Cardiac atrium fibroblast (primary cell): Measurements from ENCODE around the gene EFNB3. TPM values are rescaled to one million over a fixed set of nuclear protein-coding genes. Genes with fewer than 3 reads are reported as not detected.

Experiments used
- total RNA-seq: library from RNA; depleted of rRNA; stranded (reverse); fragments of >200 nt; gene quantifications from 2 replicates; pipeline ENCODE4 v1.2.3, GENCODE V29; 2015

The EFNB3 gene, protein sequence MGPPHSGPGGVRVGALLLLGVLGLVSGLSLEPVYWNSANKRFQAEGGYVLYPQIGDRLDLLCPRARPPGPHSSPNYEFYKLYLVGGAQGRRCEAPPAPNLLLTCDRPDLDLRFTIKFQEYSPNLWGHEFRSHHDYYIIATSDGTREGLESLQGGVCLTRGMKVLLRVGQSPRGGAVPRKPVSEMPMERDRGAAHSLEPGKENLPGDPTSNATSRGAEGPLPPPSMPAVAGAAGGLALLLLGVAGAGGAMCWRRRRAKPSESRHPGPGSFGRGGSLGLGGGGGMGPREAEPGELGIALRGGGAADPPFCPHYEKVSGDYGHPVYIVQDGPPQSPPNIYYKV
- total RNA-seq = 6.6 and 7.0 TPM in 2 replicates

DNA sequence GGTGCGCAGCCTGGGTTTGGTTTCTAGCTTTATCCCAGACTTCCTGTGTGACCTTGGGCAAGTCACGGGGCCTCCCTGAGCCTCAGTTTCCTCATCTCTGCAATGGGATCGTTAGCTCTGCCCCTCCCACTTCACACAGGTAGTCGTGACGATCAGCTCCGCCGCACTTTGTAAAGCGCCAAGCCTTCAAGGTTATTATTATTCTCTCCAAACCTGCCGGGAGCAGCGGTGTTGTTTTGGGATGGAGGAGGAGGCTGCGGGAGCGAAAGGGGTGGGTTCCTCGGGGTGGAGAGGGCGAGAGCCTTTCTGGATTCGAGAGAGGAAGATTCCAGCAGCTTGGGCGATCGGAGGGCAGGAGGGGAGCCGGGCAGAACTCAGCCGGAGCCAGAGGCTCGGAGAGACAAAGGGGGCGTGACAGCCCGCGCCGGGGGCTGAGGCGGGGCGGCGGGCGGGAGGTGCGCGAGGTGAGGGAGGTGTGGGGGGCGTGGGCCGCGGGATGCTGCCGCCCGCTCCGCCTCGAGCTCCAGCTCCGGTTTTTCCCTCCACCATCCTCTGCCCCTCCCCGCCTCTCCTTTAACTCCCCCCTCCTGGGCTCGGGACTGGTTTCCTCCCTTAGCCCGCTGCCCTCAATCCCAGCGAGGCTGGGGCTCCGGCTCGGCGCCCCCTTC is at the start of gene EFNB3:
Gene EFNB3, plus strand, starts transcription at position 602 of the 668 bp plus-strand sequence. CDS start 397 bp downstream, outside the sequence.

DNA sequence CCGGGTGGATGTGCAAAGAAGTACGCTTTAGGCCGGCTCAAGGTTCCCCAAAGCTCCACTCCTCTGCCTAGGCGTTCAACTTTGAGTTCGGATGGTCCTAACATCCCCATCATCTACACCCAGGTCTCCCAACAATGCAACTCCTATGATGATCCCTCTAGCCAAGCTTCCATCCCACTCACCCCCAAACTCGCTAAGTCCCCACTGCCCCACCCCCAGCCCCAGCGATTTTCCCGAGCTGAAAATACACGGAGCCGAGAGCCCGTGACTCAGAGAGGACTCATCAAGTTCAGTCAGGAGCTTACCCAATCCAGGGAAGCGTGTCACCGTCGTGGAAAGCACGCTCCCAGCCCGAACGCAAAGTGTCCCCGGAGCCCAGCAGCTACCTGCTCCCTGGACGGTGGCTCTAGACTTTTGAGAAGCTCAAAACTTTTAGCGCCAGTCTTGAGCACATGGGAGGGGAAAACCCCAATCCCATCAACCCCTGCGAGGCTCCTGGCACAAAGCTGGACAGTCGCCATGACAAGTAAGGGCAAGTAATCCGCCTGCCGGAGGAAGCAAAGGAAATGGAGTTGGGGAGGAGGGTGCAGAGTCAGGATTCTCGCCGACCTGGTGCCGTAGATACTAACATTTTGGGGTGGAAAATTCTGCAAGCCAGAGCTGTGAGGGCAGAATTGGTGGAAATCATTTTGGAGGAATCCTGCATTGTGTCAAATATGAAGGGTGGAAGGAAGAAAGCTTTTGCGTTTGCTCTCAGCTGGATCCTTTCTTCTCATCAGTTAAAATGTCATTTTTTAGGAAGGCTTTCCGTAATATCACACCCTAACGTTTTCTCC is 17.7 kb upstream of the EFNB3 start, which contains the start of gene TP53:
Gene TP53, minus strand, starts transcription at position 419 of the 836 bp plus-strand sequence. CDS start 10,896 bp downstream, outside the sequence.

DNA sequence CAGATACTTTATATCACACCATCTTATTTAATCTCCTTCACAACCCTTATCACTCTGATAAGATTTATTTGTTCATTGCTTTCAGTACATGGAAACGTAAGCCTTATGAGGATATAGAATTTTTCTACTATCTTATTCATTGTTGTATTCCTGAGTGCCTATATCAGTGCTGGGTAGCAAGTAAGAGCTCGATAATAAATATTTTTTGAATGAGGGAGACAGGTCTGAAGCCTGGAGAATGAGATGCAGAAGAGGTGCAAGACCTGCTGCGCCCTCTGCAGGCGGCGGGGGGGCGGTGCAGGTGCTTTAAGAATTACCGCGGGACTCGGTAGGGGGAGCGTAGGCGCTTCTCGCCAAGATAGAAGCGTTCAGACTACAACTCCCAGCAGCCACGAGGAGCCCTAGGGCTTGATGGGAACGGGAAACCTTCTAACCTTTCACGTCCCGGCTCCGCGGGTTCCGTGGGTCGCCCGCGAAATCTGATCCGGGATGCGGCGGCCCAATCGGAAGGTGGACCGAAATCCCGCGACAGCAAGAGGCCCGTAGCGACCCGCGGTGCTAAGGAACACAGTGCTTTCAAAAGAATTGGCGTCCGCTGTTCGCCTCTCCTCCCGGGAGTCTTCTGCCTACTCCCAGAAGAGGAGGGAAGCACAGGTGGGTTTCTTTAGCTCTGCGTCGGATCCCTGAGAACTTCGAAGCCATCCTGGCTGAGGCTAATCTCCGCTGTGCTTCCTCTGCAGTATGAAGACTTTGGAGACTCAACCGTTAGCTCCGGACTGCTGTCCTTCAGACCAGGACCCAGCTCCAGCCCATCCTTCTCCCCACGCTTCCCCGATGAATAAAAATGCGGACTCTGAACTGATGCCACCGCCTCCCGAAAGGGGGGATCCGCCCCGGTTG is 16.8 kb upstream of the EFNB3 start, which contains the start of gene WRAP53:
Gene WRAP53, plus strand, starts transcription at position 570 of the 900 bp plus-strand sequence. Its CDS starts 172 bp downstream, at position 742.

DNA sequence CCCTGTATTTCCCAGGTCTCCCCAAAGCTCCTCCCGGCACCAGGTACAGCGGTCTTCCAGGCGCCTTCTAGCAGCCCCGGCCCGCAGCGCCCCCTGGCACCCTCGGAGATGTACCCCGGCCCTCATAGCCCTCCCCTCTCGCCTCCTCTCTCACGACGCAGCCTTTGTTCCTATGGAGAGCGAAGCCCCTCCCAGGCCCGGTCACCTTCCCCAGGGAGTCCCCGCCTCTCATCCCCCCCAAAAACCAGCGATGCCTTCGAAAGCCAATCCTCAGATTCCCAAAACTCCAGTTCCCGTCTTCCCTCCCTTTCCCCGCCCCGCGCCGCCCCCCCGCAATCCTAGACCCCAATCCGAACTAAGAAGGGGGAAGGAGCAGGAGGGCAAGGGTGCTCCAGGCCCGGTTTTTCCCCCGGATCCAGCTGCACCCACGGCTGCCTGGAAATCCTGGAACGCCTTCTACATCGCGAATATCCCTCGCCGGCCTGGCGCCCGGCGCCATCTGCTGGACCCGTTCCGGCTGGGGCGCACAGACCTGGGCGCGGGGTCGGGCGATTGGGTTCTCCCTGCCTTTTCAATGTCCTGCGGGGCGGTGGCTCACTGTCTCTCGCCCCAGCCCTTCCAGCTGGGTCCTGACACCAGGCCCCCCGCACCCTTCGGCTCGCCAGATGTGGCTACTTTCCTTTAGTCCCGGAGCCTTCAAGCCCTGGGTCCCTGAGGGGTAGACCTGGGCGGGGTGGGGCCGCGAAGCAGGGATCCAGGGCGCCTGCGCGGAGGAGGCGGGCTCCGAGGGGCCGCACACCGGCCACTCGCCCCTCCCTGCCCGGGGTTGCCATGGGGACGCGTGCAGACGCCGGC is 12.1 kb downstream of the EFNB3 start, which contains the start of gene DNAH2:
Gene DNAH2, plus strand, starts transcription at position 844 of the 855 bp plus-strand sequence. CDS start 1,991 bp downstream, outside the sequence.

Other genes with a start within 250 kb of the EFNB3 start
- gene ZBTB4, start 225.6 kb upstream of the EFNB3 start, total RNA-seq = 20.4 and 27.2 TPM in 2 replicates
- gene SLC35G6, start 223.8 kb upstream of the EFNB3 start, total RNA-seq = not detected in 2 replicates
- 57.0 and 69.2 TPM in 2 replicates for gene POLR2A, start 220.8 kb upstream of the EFNB3 start, total RNA-seq
- 39.2 and 40.1 TPM in 2 replicates for gene TNFSF12, start 156.1 kb upstream of the EFNB3 start, total RNA-seq
- 2.8 and 11.4 TPM in 2 replicates for gene TNFSF13, start 146.5 kb upstream of the EFNB3 start, total RNA-seq
- 42.2 and 62.5 TPM in 2 replicates for gene SENP3, start 143.3 kb upstream of the EFNB3 start, total RNA-seq
- gene CD68, start 125.6 kb upstream of the EFNB3 start, total RNA-seq = 19.3 and 30.1 TPM in 2 replicates
- 156 and 212 TPM in 2 replicates for gene MPDU1, start 121.3 kb upstream of the EFNB3 start, total RNA-seq
- not detected in 2 replicates for gene SOX15, start 115.1 kb upstream of the EFNB3 start, total RNA-seq
- gene FXR2, start 90.3 kb upstream of the EFNB3 start, total RNA-seq = 32.1 and 35.6 TPM in 2 replicates
- 36.8 and 47.5 TPM in 2 replicates for gene SAT2, start 77.4 kb upstream of the EFNB3 start, total RNA-seq
- gene SHBG, start 75.1 kb upstream of the EFNB3 start, total RNA-seq = 1.6 TPM in 1 of 2 replicates, not detected in the other
- gene ATP1B2, start 54.3 kb upstream of the EFNB3 start, total RNA-seq = 2.9 TPM in 1 of 2 replicates, not detected in the other
- 42.1 and 51.4 TPM in 2 replicates for gene TP53, start 17.7 kb upstream of the EFNB3 start, total RNA-seq
- gene WRAP53, start 16.7 kb upstream of the EFNB3 start, total RNA-seq = 4.7 and 7.9 TPM in 2 replicates
- gene DNAH2, start 12.5 kb downstream of the EFNB3 start, total RNA-seq = 2.3 and 6.3 TPM in 2 replicates
- 3.2 and 7.6 TPM in 2 replicates for gene KDM6B, start 129.0 kb downstream of the EFNB3 start, total RNA-seq
- gene TMEM88, start 149.9 kb downstream of the EFNB3 start, total RNA-seq = 0.72 TPM in 1 of 2 replicates, not detected in the other
- 110 and 113 TPM in 2 replicates for gene NAA38, start 152.4 kb downstream of the EFNB3 start, total RNA-seq
- gene CYB5D1, start 152.8 kb downstream of the EFNB3 start, total RNA-seq = 7.6 and 8.1 TPM in 2 replicates
- gene CHD3, start 183.6 kb downstream of the EFNB3 start, total RNA-seq = 64.0 and 75.8 TPM in 2 replicates
- 0.72 and 1.1 TPM in 2 replicates for gene RNF227, start 211.1 kb downstream of the EFNB3 start, total RNA-seq
- 0.18 TPM in 1 of 2 replicates, not detected in the other for gene KCNAB3, start 224.7 kb downstream of the EFNB3 start, total RNA-seq
- 33.4 and 51.2 TPM in 2 replicates for gene TRAPPC1, start 226.7 kb downstream of the EFNB3 start, total RNA-seq
- 15.0 and 24.1 TPM in 2 replicates for gene CNTROB, start 227.0 kb downstream of the EFNB3 start, total RNA-seq